NCI-H226 (cell line): ENCODE measurements around the gene SPTBN1.
"Not testable (repeated sequence)": the region's sequence is repeated elsewhere in the genome, so short reads cannot be mapped to it uniquely, and the experiment has no call there.

ENCODE experiments used
- DNase-seq: peaks from one replicate; pipeline ENCODE4 v3.0.0-alpha.2; 2015

SPTBN1 gene

GRCh38 chr2:54680397-54681041 is 224.4 kb downstream of the SPTBN1 start:
- DNase-seq = no peak

GRCh38 chr2:54681416-54681815 is 225.3 kb downstream of the SPTBN1 start:
- DNase-seq = no peak

GRCh38 chr2:54683596-54683995 is 227.5 kb downstream of the SPTBN1 start:
- DNase-seq = no peak

GRCh38 chr2:54685263-54685775 is 229.2 kb downstream of the SPTBN1 start:
- DNase-seq = no peak

GRCh38 chr2:54687595-54688152 is 231.5 kb downstream of the SPTBN1 start:
- DNase-seq = no peak

- no peak for DNase-seq
Observed at GRCh38 chr2:54691445-54692135, 235.5 kb downstream of the SPTBN1 start.

- no peak for DNase-seq
Observed at GRCh38 chr2:54692556-54692955, 236.4 kb downstream of the SPTBN1 start.

GRCh38 chr2:54695378-54695777 is 239.3 kb downstream of the SPTBN1 start:
- no peak for DNase-seq

- no peak for DNase-seq
Observed at GRCh38 chr2:54697934-54698333, 241.8 kb downstream of the SPTBN1 start.

GRCh38 chr2:54698926-54699325 is 242.8 kb downstream of the SPTBN1 start:
- not testable (repeated sequence) for DNase-seq

GRCh38 chr2:54699665-54700064 is 243.5 kb downstream of the SPTBN1 start:
- no peak for DNase-seq

- no peak for DNase-seq
Observed at GRCh38 chr2:54701029-54701428, 244.9 kb downstream of the SPTBN1 start.

- DNase-seq = no peak
Observed at GRCh38 chr2:54704238-54704637, 248.1 kb downstream of the SPTBN1 start.

GRCh38 chr2:54704688-54705605 is 248.8 kb downstream of the SPTBN1 start:
- peak; percentile 59 for DNase-seq

GRCh38 chr2:54706622-54707021 is 250.5 kb downstream of the SPTBN1 start:
- DNase-seq = no peak

GRCh38 chr2:54708584-54709335 is 252.6 kb downstream of the SPTBN1 start:
- DNase-seq = no peak

- no peak for DNase-seq
Observed at GRCh38 chr2:54709336-54709809, 253.2 kb downstream of the SPTBN1 start.

- no peak for DNase-seq
Observed at GRCh38 chr2:54710216-54710615, 254.1 kb downstream of the SPTBN1 start.

GRCh38 chr2:54712516-54712915 is 256.4 kb downstream of the SPTBN1 start:
- no peak for DNase-seq

GRCh38 chr2:54714996-54715395 is 258.9 kb downstream of the SPTBN1 start:
- DNase-seq = no peak

- DNase-seq = no peak
Observed at GRCh38 chr2:54716375-54716774, 260.2 kb downstream of the SPTBN1 start.

GRCh38 chr2:54720563-54720962 is 264.4 kb downstream of the SPTBN1 start:
- DNase-seq = no peak
